Measurements from ENCODE around the gene HTT.

- TF ChIP-seq EZH2 (IDR thresholded peaks at IDR 0.05; ENCODE audit: borderline replicate concordance, insufficient read depth, low read length, poor library complexity, severe bottlenecking) (no peak), CTCF (IDR thresholded peaks at IDR 0.05; ENCODE audit: poor library complexity, severe bottlenecking) (no peak), REST (IDR thresholded peaks at IDR 0.05; ENCODE audit: borderline replicate concordance) (no peak), EP300 (conservative IDR thresholded peaks at IDR 0.05; ENCODE audit: poor library complexity, severe bottlenecking) (no peak)
These were observed 183.3 kb downstream of the HTT start for GRCh38 chr4:3257556-3258482.
